HepG2 (cell line): Measurements from ENCODE around the gene HACD1. TPM values are rescaled to one million over a fixed set of nuclear protein-coding genes. Genes with fewer than 3 reads are reported as not detected.

ENCODE experiments used
- DRAP1 ChIP-seq: IDR thresholded peaks from 2 replicates; pipeline ENCODE4 v1.6.1; 2016; ENCODE audit warnings: missing genetic modification reagents, missing compliant biosample characterization
- FOXK2 ChIP-seq: fragments of 450-650 bp; IDR thresholded peaks from 2 replicates; pipeline ENCODE4 v1.6.1; 2016
- HES4 ChIP-seq: sonication (generic); formaldehyde crosslinking; IDR thresholded peaks from 2 replicates; pipeline ENCODE4 v1.9.0; 2021; ENCODE audit warnings: mild to moderate bottlenecking, missing genetic modification reagents, borderline replicate concordance
- IRF9 ChIP-seq: sonication (generic); formaldehyde crosslinking; IDR thresholded peaks from 2 replicates; pipeline ENCODE4 v1.8.0; 2022; ENCODE audit warnings: missing genetic modification reagents, mild to moderate bottlenecking, borderline replicate concordance
- NR1H2 ChIP-seq: sonication (generic); formaldehyde crosslinking; IDR thresholded peaks from 2 replicates; pipeline ENCODE4 v1.8.1; 2022; ENCODE audit warnings: low read depth, missing genetic modification reagents, borderline replicate concordance
- PHB2 ChIP-seq: fragments of 450-650 bp; IDR thresholded peaks from 2 replicates; pipeline ENCODE4 v1.6.1; 2018; ENCODE audit not compliant: partially characterized antibody
- POGZ ChIP-seq: sonication (generic); formaldehyde crosslinking; IDR thresholded peaks from 2 replicates; pipeline ENCODE4 v1.4.0; 2020; ENCODE audit warnings: mild to moderate bottlenecking, missing genetic modification reagents
- SETDB1 ChIP-seq: sonication (generic); formaldehyde crosslinking; IDR thresholded peaks from 2 replicates; pipeline ENCODE4 v1.5.1; 2020; ENCODE audit warnings: missing genetic modification reagents, mild to moderate bottlenecking, borderline replicate concordance
- SRF ChIP-seq: IDR thresholded peaks from 2 replicates; pipeline ENCODE4 v1.6.1; 2011; ENCODE audit warnings: mild to moderate bottlenecking, low read depth, low read length, moderate library complexity
- ZBTB38 ChIP-seq: sonication (generic); formaldehyde crosslinking; IDR thresholded peaks from 2 replicates; pipeline ENCODE4 v1.5.1; 2020; ENCODE audit warnings: mild to moderate bottlenecking, missing genetic modification reagents
- ZFP36L1 ChIP-seq: sonication (generic); formaldehyde crosslinking; IDR thresholded peaks from 2 replicates; pipeline ENCODE4 v1.8.0; 2022; ENCODE audit warnings: mild to moderate bottlenecking, missing genetic modification reagents, moderate library complexity
- ZNF12 ChIP-seq: sonication (generic); formaldehyde crosslinking; IDR thresholded peaks from 2 replicates; pipeline ENCODE4 v1.5.0; 2020; ENCODE audit warnings: missing genetic modification reagents
- ZNF281 ChIP-seq: sonication (generic); formaldehyde crosslinking; IDR thresholded peaks from 2 replicates; pipeline ENCODE4 v1.4.0; 2020; ENCODE audit warnings: missing genetic modification reagents, borderline replicate concordance
- ZNF446 ChIP-seq: sonication (generic); formaldehyde crosslinking; IDR thresholded peaks from 2 replicates; pipeline ENCODE4 v1.5.0; 2020; ENCODE audit warnings: mild to moderate bottlenecking, missing genetic modification reagents
- ZNF484 ChIP-seq: sonication (generic); formaldehyde crosslinking; IDR thresholded peaks from 2 replicates; pipeline ENCODE4 v1.5.1; 2020; ENCODE audit warnings: mild to moderate bottlenecking, low read depth, missing genetic modification reagents, borderline replicate concordance
- ZNF547 ChIP-seq: sonication (generic); formaldehyde crosslinking; IDR thresholded peaks from 2 replicates; pipeline ENCODE4 v1.5.1; 2020; ENCODE audit warnings: mild to moderate bottlenecking, missing genetic modification reagents
- ZNF557 ChIP-seq: sonication (generic); formaldehyde crosslinking; IDR thresholded peaks from 2 replicates; pipeline ENCODE4 v1.4.0; 2020; ENCODE audit warnings: missing genetic modification reagents
- ZNF646 ChIP-seq: sonication (generic); formaldehyde crosslinking; IDR thresholded peaks from 2 replicates; pipeline ENCODE4 v1.9.0; 2021; ENCODE audit warnings: mild to moderate bottlenecking, missing genetic modification reagents
- ZSCAN21 ChIP-seq: sonication (generic); formaldehyde crosslinking; IDR thresholded peaks from 2 replicates; pipeline ENCODE4 v1.8.0; 2022; ENCODE audit warnings: mild to moderate bottlenecking, missing genetic modification reagents, moderate library complexity, borderline replicate concordance
- polyA plus RNA-seq, 8 experiments: library from polyadenylated mRNA; depleted of rRNA in 3 of 8; stranded (reverse) in 7 of 8; unstranded in 1 of 8; fragments of >200 nt; fragmentation: Illumina TruSeq in 4 of 8; extraction: Trizol in 4 of 8; gene quantifications; 2 replicates each; pipeline versions ENCODE4 v1.2.1 to v1.2.3, GENCODE V29; 2011 to 2016; ENCODE audit warnings: low read depth in 4 of 8, missing spikeins in 1 of 8, mixed read lengths in 1 of 8; ENCODE audit not compliant: insufficient read depth in 1 of 8
- total RNA-seq, 5 experiments: library from RNA; depleted of rRNA; stranded (reverse); fragments of >200 nt; fragmentation: Illumina TruSeq; extraction: Trizol; gene quantifications; 2 replicates each; pipeline ENCODE4 v1.2.3, GENCODE V29; 2016; ENCODE audit warnings: low read depth in 1 of 5

Gene HACD1
- total and polyA plus RNA-seq, 2 of the 13 experiments (the other 11 are each of a cell fraction or from before 2014, with no cell fraction given): 43.4 to 47.6 TPM

- TF ChIP-seq PHB2: no peak
- no peak for TF ChIP-seq ZNF446
- TF ChIP-seq POGZ: peak; percentile 48; the same call in 1 of the 2 replicates
- 0 out of 2 replicates have a peak, but pooled peaks have one; percentile 40 for TF ChIP-seq ZNF12
- TF ChIP-seq ZNF281 (CRISPR knock-in tag): no peak
- no peak for TF ChIP-seq FOXK2
- no peak; the same call in 1 of the 2 replicates for TF ChIP-seq ZBTB38 (CRISPR knock-in tag)
- peak; percentile 74 for TF ChIP-seq ZSCAN21 (CRISPR knock-in tag)
- no peak for TF ChIP-seq NR1H2
- no peak for TF ChIP-seq ZFP36L1
- TF ChIP-seq ZNF484 (CRISPR knock-in tag): no peak
- no peak for TF ChIP-seq ZNF646 (CRISPR knock-in tag)
- TF ChIP-seq DRAP1 (CRISPR knock-in tag): 0 out of 2 replicates have a peak, but pooled peaks have one; percentile 21
- 0 out of 2 replicates have a peak, but pooled peaks have one; percentile 80 for TF ChIP-seq IRF9 (CRISPR knock-in tag)
- TF ChIP-seq HES4 (CRISPR knock-in tag): peak; percentile 78; the same call in 1 of the 2 replicates
- no peak for TF ChIP-seq SRF
- TF ChIP-seq ZNF547: no peak
- TF ChIP-seq SETDB1 (CRISPR knock-in tag): no peak
- TF ChIP-seq ZNF557: no peak
These were observed 26.7 kb upstream of the HACD1 start, which contains the start of gene STAM (continued) for GRCh38 chr10:17643755-17644484.
